ENCODE results near the gene TMED10.

TMED10 gene

DNA sequence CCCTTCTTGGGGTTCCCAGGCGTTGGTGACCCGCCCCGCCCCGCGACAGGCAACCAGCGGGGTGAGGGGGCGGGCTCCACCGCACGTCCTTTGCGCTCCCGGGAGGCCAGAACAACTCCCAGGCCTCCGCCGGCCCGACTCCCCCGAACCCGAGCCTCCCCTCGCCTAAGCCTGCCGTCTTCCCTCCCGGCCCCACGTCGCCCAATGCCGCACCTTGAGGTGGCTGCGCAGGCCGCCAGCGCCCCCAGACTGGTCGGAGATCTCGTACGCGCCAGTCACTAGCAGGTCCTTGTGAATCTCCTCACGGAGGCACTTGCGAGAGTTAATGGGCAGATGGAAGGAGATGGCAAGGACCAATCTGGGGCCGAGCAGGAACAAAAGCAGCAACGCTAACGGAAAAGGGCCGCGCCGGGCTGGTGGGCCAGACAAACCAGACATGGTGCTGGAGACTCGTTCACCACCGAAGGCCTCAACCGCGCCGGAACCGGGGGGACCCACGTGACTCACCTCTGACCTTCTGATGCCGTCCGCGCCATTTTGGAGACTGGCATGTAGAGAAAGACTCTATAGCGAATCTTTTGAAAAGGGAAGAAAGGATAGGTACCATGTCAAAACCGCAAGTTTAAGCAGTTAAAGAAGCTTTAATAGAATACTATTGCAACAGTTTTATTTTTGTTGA is at the start of gene TMED10:
TMED10 (minus strand) TSS at position 471 of the 679 bp plus-strand sequence; CDS start at position 438, 33 bp downstream.
- Histone ChIP-seq H3K9me3 (ENCODE audit: control insufficient read depth, low read depth, low read length) (no peaks in the 10 kb centered on the region), H3K27me3 (ENCODE audit: control insufficient read depth, insufficient read depth, low read length) (no peaks in the 10 kb centered on the region), H3K4me3 (ENCODE audit: low read length) (peak within 1 kb of the TSS; percentile 75), H3K9ac (ENCODE audit: low read length) (peak within 1 kb of the TSS; percentile 93), H3K4me1 (ENCODE audit: control insufficient read depth, low read depth, low read length) (peaks cover 3% of the 10 kb centered on the region), H3K36me3 (ENCODE audit: control insufficient read depth, low read depth, low read length) (no peaks in the 10 kb centered on the region), H3K27ac (ENCODE audit: low read length) (peak within 1 kb of the TSS; percentile 99)

DNA sequence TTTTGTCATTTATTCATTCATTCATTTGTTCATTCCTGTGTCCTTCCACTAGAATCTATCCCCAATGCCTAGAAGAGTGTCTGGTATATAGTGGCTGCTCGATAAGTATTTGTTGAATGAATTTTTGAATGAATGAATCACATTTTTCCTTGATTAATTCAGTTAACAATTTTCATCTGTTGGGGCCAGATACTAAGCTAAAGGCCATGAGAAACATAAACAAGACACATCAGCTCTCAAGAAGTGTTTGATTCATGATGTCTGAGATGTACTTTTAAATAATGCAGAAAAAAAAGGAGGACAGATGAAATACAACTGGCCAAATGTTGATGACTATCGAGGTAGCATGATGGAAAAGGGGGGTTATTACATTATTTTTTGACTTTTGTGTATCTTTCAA is 48.1 kb upstream of the TMED10 start:
- Histone ChIP-seq H3K9me3 (ENCODE audit: control insufficient read depth, low read depth, low read length) (no peaks in the 10 kb centered on the region), H3K9ac (ENCODE audit: low read length) (no peak overlapping the region), H3K27me3 (ENCODE audit: control insufficient read depth, insufficient read depth, low read length) (no peaks in the 10 kb centered on the region), H3K36me3 (ENCODE audit: control insufficient read depth, low read depth, low read length) (no peaks in the 10 kb centered on the region), H3K27ac (ENCODE audit: low read length) (no peak overlapping the region), H3K4me1 (ENCODE audit: control insufficient read depth, low read depth, low read length) (peaks cover 12% of the 10 kb centered on the region), H3K4me3 (ENCODE audit: low read length) (no peak overlapping the region)

DNA sequence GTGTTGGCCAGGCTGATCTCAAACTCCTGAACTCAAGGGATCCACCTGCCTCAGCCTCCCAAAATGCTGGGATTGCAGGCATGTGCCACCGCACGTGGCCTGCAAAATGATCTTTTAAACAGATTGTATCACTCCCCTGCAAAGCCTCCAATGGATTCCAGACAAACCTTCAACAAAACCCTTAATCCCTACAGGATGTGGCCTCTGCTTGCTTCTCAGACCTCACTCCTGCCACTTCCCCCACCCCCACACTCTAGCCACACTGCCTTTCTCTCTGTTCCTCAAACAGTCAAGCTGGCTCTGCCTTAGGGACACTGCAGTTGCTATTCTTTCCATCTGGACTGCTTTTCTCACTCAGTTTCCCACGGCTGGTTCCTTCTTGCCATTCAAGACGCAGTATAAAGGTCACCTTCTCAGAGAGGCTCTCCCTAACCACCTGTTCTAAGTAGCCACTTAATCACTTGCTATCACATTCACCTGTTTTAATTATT is 47.3 kb upstream of the TMED10 start:
- H3K4me3 ChIP-seq (ENCODE audit: low read length) = no peak overlapping the region
- H3K36me3 ChIP-seq (ENCODE audit: control insufficient read depth, low read depth, low read length) = no peaks in the 10 kb centered on the region
- no peak overlapping the region for H3K9ac ChIP-seq (ENCODE audit: low read length)
- H3K27me3 ChIP-seq (ENCODE audit: control insufficient read depth, insufficient read depth, low read length) = no peaks in the 10 kb centered on the region
- H3K4me1 ChIP-seq (ENCODE audit: control insufficient read depth, low read depth, low read length) = peaks cover 12% of the 10 kb centered on the region
- no peaks in the 10 kb centered on the region for H3K9me3 ChIP-seq (ENCODE audit: control insufficient read depth, low read depth, low read length)
- H3K27ac ChIP-seq (ENCODE audit: low read length) = no peak overlapping the region

DNA sequence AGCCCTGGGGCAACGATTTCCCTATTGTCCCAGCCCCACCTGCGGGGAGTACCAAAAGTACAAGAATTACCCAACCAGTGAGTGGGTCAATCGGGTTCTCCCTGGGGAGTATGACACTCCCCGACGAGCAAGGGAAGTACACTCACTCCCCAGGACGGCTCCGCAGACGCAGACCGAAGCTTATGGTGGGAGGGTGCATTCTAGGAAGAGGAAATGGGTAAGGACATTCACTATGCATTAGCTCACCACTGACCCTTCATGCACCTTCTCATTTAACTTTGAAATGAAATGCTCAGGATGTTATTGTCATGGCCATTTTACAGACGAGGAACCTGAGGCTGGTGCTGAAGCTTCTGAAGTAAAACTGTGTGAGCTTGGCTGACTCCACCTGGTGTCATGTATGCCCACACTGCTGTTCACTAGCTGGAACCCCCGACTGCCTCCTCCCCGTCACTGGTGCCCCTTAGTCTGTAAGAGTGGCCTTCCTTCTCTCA is 45.8 kb upstream of the TMED10 start:
- Histone ChIP-seq H3K9ac (ENCODE audit: low read length) (no peak overlapping the region), H3K4me1 (ENCODE audit: control insufficient read depth, low read depth, low read length) (peaks cover 12% of the 10 kb centered on the region), H3K27ac (ENCODE audit: low read length) (no peak overlapping the region), H3K36me3 (ENCODE audit: control insufficient read depth, low read depth, low read length) (no peaks in the 10 kb centered on the region), H3K27me3 (ENCODE audit: control insufficient read depth, insufficient read depth, low read length) (no peaks in the 10 kb centered on the region), H3K4me3 (ENCODE audit: low read length) (no peak overlapping the region), H3K9me3 (ENCODE audit: control insufficient read depth, low read depth, low read length) (no peaks in the 10 kb centered on the region)

DNA sequence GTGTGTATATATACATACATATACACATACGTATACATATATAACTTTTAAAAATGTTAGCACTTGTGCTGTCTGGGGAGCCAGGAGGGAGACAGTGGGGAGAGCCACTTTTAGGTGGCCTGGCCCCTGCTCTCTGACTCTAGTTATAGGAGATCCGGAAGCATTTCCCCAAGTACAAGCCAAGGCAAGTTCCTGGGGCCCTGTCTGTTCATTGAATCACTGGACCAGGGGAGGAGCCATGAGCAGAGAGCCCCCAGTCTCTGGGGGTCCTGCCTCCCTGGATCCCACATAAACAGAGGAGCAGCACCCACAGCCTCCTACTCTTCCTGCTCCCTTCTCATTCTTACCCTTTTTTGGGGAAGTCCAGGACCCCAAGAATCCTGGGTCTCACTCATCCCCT is 45.4 kb upstream of the TMED10 start:
- no peak overlapping the region for H3K9ac ChIP-seq (ENCODE audit: low read length)
- H3K4me3 ChIP-seq (ENCODE audit: low read length) = no peak overlapping the region
- peaks cover 12% of the 10 kb centered on the region for H3K4me1 ChIP-seq (ENCODE audit: control insufficient read depth, low read depth, low read length)
- H3K27ac ChIP-seq (ENCODE audit: low read length) = no peak overlapping the region
- no peaks in the 10 kb centered on the region for H3K36me3 ChIP-seq (ENCODE audit: control insufficient read depth, low read depth, low read length)
- H3K9me3 ChIP-seq (ENCODE audit: control insufficient read depth, low read depth, low read length) = no peaks in the 10 kb centered on the region
- no peaks in the 10 kb centered on the region for H3K27me3 ChIP-seq (ENCODE audit: control insufficient read depth, insufficient read depth, low read length)

DNA sequence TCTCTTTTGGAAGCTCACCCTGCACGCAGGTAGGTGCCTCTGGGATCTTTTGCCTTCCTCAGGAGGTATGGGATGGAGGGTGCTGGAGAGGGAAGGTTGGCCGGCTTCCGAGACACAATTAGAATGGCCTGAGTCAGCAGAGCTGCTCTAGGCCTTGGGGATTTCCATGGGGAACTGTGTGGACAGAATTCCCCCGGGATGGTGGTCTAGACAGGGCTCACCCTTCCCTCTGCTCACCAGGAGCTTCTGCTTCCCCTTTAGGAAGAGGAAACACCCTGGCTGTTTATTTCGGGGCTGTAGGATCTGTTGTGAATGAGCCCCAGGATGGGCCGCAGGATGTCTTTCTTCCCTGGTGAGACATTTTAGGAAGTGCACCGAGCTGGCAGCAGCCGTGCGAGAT is 43.7 kb upstream of the TMED10 start:
- Histone ChIP-seq H3K4me3 (ENCODE audit: low read length) (no peak overlapping the region), H3K27me3 (ENCODE audit: control insufficient read depth, insufficient read depth, low read length) (no peaks in the 10 kb centered on the region), H3K4me1 (ENCODE audit: control insufficient read depth, low read depth, low read length) (peaks cover 12% of the 10 kb centered on the region), H3K36me3 (ENCODE audit: control insufficient read depth, low read depth, low read length) (no peaks in the 10 kb centered on the region), H3K9me3 (ENCODE audit: control insufficient read depth, low read depth, low read length) (no peaks in the 10 kb centered on the region), H3K9ac (ENCODE audit: low read length) (no peak overlapping the region), H3K27ac (ENCODE audit: low read length) (no peak overlapping the region)

DNA sequence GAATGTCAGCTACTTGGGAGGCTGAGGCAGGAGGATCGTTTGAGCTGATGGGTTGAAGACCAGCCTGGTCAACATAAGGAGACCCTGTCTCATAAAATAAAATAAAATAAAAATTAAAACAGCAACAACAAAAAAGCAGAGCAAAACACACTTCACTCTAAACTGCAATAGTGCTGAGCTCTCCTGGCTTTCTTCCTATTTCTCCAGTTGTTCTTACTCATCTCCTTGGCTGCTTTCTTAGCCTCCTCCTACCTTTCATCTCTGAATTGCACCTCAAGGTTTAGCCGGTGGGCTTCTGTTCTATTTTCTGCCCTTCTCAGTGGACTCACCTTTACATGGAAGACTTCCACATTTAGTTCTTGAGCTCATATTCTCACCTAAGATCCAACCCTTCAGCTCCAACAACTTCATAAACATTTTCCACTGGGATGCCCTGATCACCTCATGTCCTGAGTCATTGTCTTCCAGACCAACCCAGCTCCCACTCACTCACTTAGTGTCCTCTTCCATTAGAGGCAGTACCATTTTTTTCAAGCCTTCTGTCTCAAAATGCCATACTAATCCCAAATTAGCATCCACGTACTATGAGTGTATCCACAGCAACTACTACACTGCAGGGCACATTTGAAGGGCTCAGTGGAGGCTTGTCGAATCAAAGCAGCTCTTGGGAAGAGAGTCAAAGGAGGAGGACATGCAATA is 41.2 kb upstream of the TMED10 start:
- H3K27me3 ChIP-seq (ENCODE audit: control insufficient read depth, insufficient read depth, low read length) = no peaks in the 10 kb centered on the region
- H3K4me1 ChIP-seq (ENCODE audit: control insufficient read depth, low read depth, low read length) = peaks cover 4% of the 10 kb centered on the region
- no peak overlapping the region for H3K4me3 ChIP-seq (ENCODE audit: low read length)
- no peak overlapping the region for H3K9ac ChIP-seq (ENCODE audit: low read length)
- no peak overlapping the region for H3K27ac ChIP-seq (ENCODE audit: low read length)
- no peaks in the 10 kb centered on the region for H3K9me3 ChIP-seq (ENCODE audit: control insufficient read depth, low read depth, low read length)
- no peaks in the 10 kb centered on the region for H3K36me3 ChIP-seq (ENCODE audit: control insufficient read depth, low read depth, low read length)

DNA sequence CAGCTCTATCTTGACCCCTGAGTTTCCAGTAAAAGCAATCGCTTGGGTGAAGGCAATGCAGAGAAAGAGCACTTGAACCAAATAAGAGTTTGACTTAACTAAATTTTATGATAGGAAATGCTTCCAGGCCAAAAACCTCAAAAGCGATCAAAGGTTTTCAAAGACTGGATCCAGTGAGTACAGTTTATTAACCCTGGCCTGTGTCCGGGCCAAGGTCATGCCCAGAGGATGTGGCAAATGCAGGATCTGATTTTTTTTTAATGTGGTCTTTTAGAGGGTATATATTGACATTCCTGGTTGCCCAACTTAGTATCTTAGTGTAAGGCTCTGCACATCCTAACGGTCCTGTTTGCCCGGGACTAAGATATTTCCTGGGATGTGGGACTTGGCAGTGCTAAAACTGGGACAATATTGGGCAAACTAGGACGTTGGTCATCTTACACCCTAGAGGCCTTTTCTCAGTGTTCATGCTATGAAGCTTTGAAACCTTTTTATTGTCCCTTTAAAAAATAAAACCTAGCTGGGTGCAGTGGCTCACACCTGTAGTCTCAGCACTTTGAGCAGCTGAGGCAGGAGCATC is 40.1 kb upstream of the TMED10 start:
- Histone ChIP-seq H3K27ac (ENCODE audit: low read length) (no peak overlapping the region), H3K4me1 (ENCODE audit: control insufficient read depth, low read depth, low read length) (no peaks in the 10 kb centered on the region), H3K9me3 (ENCODE audit: control insufficient read depth, low read depth, low read length) (no peaks in the 10 kb centered on the region), H3K27me3 (ENCODE audit: control insufficient read depth, insufficient read depth, low read length) (no peaks in the 10 kb centered on the region), H3K9ac (ENCODE audit: low read length) (no peak overlapping the region), H3K4me3 (ENCODE audit: low read length) (no peak overlapping the region), H3K36me3 (ENCODE audit: control insufficient read depth, low read depth, low read length) (no peaks in the 10 kb centered on the region)

DNA sequence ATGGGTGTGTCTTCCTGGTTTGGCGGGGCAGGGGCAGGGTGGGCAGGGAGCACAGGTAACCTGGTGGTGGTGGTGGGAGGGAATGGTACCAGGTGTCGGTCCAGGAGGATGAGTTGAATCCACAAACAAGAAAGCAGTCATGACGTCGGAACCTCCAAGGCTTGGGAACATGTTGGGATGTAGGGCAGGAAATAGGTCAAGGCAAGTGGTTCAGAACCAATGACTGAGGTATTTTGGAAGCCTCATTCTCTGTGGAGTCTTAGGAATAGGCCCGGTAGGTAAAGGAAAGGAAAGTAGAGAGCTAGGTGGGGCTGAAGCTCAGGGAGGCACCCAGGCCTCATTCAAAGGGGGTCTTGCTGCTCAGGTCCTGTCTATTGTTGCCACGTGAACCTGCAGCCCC is 39.1 kb upstream of the TMED10 start:
- no peaks in the 10 kb centered on the region for H3K36me3 ChIP-seq (ENCODE audit: control insufficient read depth, low read depth, low read length)
- no peaks in the 10 kb centered on the region for H3K4me1 ChIP-seq (ENCODE audit: control insufficient read depth, low read depth, low read length)
- H3K9me3 ChIP-seq (ENCODE audit: control insufficient read depth, low read depth, low read length) = no peaks in the 10 kb centered on the region
- H3K9ac ChIP-seq (ENCODE audit: low read length) = no peak overlapping the region
- no peaks in the 10 kb centered on the region for H3K27me3 ChIP-seq (ENCODE audit: control insufficient read depth, insufficient read depth, low read length)
- no peak overlapping the region for H3K4me3 ChIP-seq (ENCODE audit: low read length)
- H3K27ac ChIP-seq (ENCODE audit: low read length) = no peak overlapping the region

DNA sequence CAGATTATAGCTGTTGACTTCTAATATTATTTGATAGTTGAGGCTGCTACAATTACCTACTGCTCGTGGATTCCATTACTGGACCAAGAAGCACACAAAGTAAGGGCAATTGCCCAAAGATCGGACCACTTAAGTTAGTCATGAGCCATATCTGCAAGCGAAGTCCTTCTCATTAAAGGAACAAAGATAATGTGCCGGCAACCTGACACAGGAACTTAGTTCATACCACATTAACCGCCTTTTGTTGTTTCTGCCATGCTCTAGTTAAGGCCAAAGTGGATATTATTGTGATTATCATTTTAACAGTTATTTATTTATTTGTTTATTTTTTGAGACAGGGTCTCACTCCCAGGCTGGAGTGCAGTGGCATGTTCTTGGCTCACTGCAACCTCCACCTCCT is 38.1 kb upstream of the TMED10 start:
- Histone ChIP-seq H3K4me1 (ENCODE audit: control insufficient read depth, low read depth, low read length) (no peaks in the 10 kb centered on the region), H3K9me3 (ENCODE audit: control insufficient read depth, low read depth, low read length) (no peaks in the 10 kb centered on the region), H3K9ac (ENCODE audit: low read length) (no peak overlapping the region), H3K27me3 (ENCODE audit: control insufficient read depth, insufficient read depth, low read length) (no peaks in the 10 kb centered on the region), H3K27ac (ENCODE audit: low read length) (no peak overlapping the region), H3K36me3 (ENCODE audit: control insufficient read depth, low read depth, low read length) (no peaks in the 10 kb centered on the region), H3K4me3 (ENCODE audit: low read length) (no peak overlapping the region)

DNA sequence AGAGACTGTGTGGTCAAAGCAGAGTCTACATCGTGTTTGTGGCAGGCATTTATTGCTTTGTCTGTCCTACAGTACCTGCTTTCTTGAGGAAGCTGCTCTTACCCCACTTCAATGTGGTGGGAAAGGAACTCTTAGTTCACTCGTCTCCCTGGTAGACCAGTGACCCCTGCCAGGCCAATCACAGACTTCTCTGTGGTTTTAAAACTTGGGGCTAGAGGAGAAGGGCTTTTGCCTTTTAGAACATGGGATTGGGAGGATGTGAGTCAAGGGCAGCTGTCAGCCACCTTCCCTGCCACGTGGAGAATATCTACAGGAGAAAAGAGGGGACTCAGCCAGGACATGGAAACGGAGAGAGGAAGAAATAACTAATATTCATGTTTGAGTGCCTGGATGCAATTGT is 36.8 kb upstream of the TMED10 start:
- no peak overlapping the region for H3K4me3 ChIP-seq (ENCODE audit: low read length)
- H3K36me3 ChIP-seq (ENCODE audit: control insufficient read depth, low read depth, low read length) = no peaks in the 10 kb centered on the region
- no peaks in the 10 kb centered on the region for H3K4me1 ChIP-seq (ENCODE audit: control insufficient read depth, low read depth, low read length)
- H3K9me3 ChIP-seq (ENCODE audit: control insufficient read depth, low read depth, low read length) = no peaks in the 10 kb centered on the region
- H3K27me3 ChIP-seq (ENCODE audit: control insufficient read depth, insufficient read depth, low read length) = no peaks in the 10 kb centered on the region
- no peak overlapping the region for H3K9ac ChIP-seq (ENCODE audit: low read length)
- H3K27ac ChIP-seq (ENCODE audit: low read length) = no peak overlapping the region

All from iPS-18a (cell line).